ENCODE results near the gene BDP1.
"Not testable (repeated sequence)": the region's sequence is repeated elsewhere in the genome, so short reads cannot be mapped to it uniquely, and the experiment has no call there.

BDP1 gene

DNA sequence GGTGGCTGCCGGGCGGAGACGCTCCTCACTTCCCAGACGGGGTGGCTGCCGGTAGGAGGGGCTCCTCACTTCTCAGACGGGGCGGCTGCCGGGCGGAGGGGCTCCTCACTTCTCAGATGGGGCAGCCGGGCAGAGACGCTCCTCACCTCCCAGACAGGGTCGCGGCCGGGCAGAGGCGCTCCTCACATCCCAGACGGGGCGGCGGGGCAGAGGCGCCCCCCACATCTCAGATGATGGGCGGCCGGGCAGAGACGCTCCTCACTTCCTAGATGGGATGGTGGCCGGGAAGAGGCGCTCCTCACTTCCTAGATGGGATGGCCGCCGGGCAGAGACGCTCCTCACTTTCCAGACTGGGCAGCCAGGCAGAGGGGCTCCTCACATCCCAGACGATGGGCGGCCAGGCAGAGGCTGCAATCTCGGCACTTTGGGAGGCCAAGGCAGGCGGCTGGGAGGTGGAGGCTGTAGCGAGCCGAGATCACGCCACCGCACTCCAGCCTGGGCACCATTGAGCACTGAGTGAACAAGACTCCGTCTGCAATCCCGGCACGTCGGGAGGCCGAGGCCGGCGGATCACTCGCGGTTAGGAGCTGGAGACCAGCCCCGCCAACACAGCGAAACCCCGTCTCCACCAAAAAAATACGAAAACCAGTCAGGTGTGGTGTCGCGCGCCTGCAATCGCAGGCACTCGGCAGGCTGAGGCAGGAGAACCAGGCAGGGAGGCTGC, 96.7 kb downstream of the BDP1 start:
- not testable (repeated sequence) for DNase-seq (ENCODE audit: low read depth); H3K4me3 ChIP-seq (ENCODE audit: low read depth, low read length)

DNA sequence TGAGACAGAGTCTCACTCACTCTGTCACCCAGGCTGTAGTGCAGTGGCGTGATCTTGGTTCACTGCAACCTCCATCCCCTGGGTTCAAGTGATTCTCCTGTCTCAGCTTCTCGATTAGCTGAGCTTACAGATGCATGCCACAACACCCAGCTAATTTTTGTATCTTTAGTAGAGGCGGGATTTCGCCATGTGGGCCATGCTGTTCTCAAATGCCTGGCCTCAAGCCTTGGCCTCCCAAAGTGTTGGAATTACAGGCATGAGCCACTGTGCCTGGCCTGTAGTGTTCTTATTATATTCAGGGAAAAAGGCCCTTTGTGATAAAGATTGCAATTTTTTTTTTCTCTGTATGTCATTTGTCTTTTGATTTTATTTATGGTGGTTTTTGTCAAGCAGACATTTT, 107.7 kb downstream of the BDP1 start:
- no peak for DNase-seq (ENCODE audit: low read depth)
- H3K4me3 ChIP-seq (ENCODE audit: low read depth, low read length) = no peak overlapping the region

GRCh38 chr5:71564895-71565294, 109.4 kb downstream of the BDP1 start:
- DNase-seq (ENCODE audit: low read depth) = no peak
- H3K4me3 ChIP-seq (ENCODE audit: low read depth, low read length) = no peak overlapping the region

GRCh38 chr5:71569748-71570509, 114.5 kb downstream of the BDP1 start:
- DNase-seq (ENCODE audit: low read depth) = no peak
- H3K4me3 ChIP-seq (ENCODE audit: low read depth, low read length) = no peak overlapping the region

DNA sequence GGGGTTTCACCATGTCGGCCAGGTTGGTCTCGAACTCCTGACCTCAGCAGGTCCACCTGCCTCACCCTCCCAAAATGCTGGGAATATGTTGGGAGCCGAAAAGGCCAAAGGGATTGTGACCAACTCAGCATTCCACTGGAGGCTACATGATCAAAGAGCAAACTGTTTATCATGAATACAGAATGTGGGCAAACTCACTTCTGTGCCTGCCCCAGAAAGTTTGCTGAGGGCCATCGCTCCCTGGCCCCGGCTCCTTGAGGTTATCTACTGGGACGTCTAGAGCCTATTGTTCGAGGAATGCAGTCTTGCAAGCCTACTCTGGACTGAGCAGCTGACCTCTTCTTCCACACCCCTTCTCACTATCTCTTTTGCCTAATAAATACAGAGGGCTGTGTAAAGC, 116.4 kb downstream of the BDP1 start:
- DNase-seq (ENCODE audit: low read depth); H3K4me3 ChIP-seq (ENCODE audit: low read depth, low read length): not testable (repeated sequence)

DNA sequence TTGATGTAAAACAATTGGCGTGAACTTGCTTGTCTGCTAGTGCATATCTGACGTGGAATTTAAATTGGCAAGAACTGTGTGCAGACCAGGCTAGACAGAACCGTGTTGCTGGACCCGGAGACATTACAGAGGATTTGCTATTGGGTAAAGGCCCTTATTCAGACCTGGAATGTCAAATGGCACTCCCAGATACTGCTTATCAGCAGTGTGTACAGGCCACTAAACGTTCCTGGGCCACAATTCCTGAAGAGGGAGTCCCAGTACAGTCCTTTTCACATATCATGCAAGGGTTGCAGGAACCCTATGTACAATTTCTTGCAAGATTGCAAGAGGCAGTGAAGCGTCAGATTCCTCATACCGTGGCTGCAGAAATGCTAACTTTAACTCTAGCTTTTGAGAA, 118.1 kb downstream of the BDP1 start:
- no peak for DNase-seq (ENCODE audit: low read depth)
- H3K4me3 ChIP-seq (ENCODE audit: low read depth, low read length) = no peak overlapping the region

DNA sequence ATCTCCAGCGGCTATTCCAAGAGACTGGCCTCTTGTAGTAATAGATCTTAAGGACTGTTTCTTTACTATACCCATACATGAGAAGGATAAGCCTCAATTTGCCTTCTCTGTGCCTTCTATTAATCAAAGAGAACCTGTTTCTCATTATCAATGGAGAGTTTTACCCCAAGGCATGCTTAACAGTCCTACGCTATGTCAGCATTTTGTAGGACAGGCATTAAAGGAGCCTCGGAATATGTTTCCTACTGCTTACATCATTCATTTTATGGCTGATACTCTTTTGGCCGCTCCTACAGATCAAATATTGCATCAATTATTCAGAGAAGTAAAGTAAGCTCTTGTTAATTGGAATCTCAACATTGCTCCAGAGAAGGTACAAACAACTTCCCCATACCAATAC, 120.1 kb downstream of the BDP1 start:
- DNase-seq (ENCODE audit: low read depth); H3K4me3 ChIP-seq (ENCODE audit: low read depth, low read length): not testable (repeated sequence)

- no peak for DNase-seq (ENCODE audit: low read depth)
- no peak overlapping the region for H3K4me3 ChIP-seq (ENCODE audit: low read depth, low read length)
These were observed 120.8 kb downstream of the BDP1 start for GRCh38 chr5:71576241-71576640.

- DNase-seq (ENCODE audit: low read depth); H3K4me3 ChIP-seq (ENCODE audit: low read depth, low read length): not testable (repeated sequence)
These were observed 122.4 kb downstream of the BDP1 start for GRCh38 chr5:71577839-71578238.

DNA sequence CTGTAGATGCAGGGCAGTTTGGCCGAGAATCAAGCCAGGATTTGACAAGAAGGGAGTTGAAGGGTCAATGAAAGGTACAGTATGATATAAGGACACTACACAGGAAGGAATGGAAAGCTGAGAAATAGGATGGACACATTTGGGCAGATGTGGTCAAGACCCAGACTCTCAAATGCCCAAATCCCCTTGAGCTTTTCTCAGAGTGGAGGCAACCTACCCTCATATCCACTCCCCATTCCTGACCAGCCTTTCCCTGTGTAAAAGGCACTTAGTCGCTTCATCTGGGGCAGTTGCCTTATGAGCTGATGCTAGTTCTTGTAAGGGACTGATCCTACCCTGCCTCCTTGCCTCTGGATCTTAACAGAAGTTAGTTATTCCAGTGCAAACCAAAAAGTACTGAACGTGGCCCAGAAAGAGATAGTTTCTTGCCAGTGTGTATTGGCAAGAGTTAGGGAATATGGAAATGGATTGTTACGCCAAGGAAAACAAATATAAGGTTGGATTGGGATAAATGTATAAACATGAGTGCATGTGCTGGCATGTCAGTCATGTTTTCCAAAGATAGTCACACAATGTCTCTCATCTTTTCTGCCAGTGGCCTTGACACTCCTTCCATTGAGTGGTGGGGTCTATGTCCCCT, 127.6 kb downstream of the BDP1 start:
- no peak for DNase-seq (ENCODE audit: low read depth)
- H3K4me3 ChIP-seq (ENCODE audit: low read depth, low read length) = no peak overlapping the region

DNA sequence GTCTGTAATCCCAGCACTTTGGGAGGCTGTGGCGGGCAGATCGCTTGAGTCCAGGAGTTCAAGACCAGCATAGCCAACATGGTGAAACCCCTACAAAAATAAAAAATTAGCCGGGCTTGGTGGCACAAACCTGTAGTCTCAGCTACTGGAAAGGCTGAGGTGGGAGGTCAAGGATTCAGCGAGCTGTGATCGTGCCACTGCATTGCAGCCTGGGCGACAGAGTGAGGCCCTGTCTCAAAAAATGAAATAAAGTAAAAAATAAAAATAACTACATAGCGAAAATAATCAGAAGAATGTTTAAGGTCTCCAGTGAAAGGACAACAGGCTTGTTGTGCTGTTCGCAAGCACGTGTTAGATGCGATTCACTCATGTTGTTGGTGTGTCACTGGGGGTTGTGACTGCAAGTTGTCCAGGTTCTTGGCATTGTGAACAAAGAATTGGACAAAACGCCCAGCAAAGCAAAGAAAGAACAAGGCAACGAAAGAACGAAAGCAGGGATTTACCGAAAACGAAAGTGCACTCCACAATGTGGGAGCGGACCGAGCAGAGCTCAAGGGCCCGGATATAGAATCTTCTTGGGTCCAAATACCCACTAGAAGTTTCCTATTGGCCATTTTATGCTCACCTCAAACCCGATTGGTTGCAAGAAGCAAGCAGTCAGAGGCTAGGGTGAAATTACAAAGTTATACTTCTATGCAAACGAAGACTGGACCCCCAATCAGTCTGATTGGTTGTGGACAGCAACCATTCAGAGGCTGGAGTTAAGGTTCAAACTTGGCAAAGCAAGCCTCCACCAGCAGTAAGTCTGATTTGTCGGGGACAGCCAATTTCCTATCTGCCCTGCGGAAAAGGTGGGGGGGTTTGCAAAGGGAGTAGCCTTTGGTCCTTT, 130.8 kb downstream of the BDP1 start:
- H3K4me3 ChIP-seq (ENCODE audit: low read depth, low read length) = peak overlapping the region; percentile 77
- DNase-seq (ENCODE audit: low read depth) = no peak

DNA sequence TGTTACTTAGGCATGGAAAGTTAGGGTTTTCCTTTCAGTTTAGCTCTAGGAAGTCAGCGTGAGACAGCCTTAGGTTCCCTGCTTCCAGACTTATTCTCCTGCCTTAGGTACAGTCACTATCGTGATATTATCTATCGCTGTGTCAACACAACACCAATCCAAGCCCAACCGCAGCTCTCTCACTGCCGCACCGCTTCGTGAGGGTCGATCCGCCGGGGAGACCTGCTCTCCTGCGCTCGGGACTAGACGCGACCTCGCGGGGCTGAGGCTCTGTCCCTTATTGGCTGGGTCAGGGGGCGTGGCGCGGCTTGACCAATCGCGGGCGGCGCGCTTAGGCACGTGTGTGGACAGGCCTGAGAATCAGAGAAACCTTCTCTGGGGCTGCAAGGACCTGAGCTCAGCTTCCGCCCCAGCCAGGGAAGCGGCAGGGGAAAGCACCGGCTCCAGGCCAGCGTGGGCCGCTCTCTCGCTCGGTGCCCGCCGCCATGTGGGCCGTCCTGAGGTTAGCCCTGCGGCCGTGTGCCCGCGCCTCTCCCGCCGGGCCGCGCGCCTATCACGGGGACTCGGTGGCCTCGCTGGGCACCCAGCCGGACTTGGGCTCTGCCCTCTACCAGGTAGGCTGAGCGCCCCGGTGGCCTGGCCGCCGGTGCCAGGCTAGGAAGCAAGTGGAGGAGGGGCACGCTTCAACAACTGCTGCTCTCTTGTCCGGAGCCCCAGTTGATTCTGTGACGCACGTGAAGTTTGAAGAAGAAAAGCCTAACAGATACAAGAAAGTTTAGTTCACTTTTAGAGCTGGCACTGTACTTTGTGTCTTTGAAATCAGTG, 131.7 kb downstream of the BDP1 start, which contains the start of gene MCCC2:
TSS of gene MCCC2 (plus strand) at position 400 of the 825 bp plus-strand sequence. CDS start at position 486, 86 bp downstream.
- H3K4me3 ChIP-seq (ENCODE audit: low read depth, low read length) = peak within 1 kb of the TSS; percentile 77
- peak; percentile 86 for DNase-seq (ENCODE audit: low read depth)

DNA sequence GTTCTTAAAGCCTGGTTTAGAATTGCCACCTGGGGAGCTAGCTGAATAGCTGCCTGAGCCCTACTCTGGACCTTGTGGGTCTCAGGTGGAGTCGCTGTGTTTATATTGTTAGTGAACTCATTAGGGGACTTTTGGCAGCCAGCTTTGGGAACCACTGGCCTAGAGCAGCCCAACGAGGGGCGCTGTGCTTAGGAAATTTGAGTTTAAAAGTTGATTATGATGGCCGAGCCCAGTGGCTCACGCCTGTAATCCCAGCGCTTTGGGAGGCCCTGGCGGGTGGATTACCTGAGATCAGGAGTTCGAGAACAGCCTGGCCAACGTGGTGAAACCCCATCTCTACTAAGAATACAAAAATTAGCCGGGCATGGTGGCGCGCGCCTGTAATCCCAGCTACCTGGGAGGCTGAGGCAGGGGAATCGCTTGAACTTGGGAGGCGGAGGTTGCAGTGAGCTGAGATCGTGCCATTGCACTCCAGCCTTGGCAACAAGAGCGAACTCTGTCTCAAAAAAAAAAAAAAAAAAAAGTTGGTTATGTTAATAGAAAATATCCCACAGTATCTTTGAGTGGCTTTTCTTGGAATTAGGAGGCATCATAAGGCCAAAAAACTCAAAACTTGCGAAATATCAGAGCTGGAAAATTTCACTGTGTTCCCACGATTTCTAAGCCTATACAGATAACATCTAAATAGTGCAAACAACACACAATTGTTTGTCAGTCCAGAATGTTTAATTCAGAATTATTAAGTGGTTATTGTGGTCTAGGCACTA, 132.5 kb downstream of the BDP1 start:
- peak overlapping the region; percentile 77 for H3K4me3 ChIP-seq (ENCODE audit: low read depth, low read length)
- DNase-seq (ENCODE audit: low read depth) = no peak

DNA sequence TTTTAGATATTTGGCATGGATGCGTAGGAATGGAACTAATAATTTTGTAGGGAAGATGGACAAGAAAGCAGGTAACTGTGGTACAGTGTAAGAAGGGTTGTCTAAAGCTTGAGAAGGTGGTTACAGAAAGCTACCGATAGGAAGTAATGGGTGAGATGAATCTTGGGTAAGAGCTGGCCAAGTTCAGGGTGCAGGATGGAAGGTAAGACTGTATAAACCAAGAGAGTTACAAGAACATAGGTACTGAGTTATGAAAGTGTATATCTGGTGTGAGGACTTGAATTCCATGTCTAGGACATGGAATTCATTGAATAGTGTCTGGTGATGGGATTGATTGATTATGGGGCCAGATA, 133.1 kb downstream of the BDP1 start:
- no peak for DNase-seq (ENCODE audit: low read depth)
- no peak overlapping the region for H3K4me3 ChIP-seq (ENCODE audit: low read depth, low read length)

DNA sequence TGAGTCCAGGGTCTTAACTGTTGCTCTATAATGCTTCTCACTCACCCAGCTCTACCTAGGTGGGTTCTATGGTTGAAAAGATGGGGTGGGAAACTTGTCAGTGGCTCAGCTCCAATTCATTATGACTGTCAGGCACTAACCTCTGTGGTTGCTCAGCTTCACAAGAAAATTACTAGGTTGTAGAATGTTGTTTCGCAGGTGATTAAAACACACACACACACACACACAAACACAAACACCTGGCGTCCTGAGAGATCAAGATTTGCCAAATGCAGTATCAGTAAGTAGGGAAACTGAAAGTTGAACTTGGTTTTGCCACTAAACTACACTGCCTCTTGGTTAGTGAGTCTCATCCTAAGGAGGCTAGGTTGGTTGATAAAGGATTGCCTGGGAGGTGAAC, 134.5 kb downstream of the BDP1 start:
- H3K4me3 ChIP-seq (ENCODE audit: low read depth, low read length) = no peak overlapping the region
- no peak for DNase-seq (ENCODE audit: low read depth)

- H3K4me3 ChIP-seq (ENCODE audit: low read depth, low read length) = no peak overlapping the region
- no peak for DNase-seq (ENCODE audit: low read depth)
These were observed 135.6 kb downstream of the BDP1 start for GRCh38 chr5:71591100-71591499.

GRCh38 chr5:71596169-71596568, 140.7 kb downstream of the BDP1 start:
- DNase-seq (ENCODE audit: low read depth) = no peak

DNA sequence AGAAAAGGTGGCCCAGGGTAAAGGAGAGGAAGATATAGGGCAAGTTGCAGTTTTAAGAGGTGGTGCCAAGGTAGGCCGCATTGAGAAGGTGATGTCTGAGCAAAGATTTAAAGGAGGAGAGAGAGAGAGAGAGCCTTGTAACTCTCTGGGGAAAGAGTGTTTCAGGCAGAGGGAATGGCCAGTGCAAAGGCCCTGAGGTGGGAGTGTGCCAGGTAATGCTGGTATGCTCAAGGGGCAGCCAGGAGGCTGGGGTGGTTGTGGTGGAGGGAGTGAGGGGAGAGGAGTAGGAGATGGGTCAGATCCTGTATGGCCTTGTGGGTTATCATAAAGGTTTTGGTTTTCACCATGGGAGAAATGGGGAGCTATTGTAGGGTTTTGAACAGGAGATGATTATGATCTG, 141.6 kb downstream of the BDP1 start:
- H3K4me3 ChIP-seq (ENCODE audit: low read depth, low read length) = no peak overlapping the region
- no peak for DNase-seq (ENCODE audit: low read depth)

More at GRCh38 chr5:71596169-71596568, 140.7 kb downstream of the BDP1 start:
- H3K4me3 ChIP-seq (ENCODE audit: low read depth, low read length) = no peak overlapping the region

All from skeletal muscle cell (primary cell).